Activated CD4-positive, alpha-beta T cell treated with anti-CD3 and anti-CD28 coated beads for 1 hour (primary cell): Measurements from ENCODE around the gene TLCD2.
"Not testable (repeated sequence)": the region's sequence is repeated elsewhere in the genome, so short reads cannot be mapped to it uniquely, and the experiment has no call there.

Experiments used
- DNase-seq: peaks from one replicate; pipeline ENCODE4 v3.0.0-alpha.2; 2020

Gene TLCD2

GRCh38 chr17:1735418-1735817, 25.2 kb upstream of the TLCD2 start:
- DNase-seq = no peak

GRCh38 chr17:1733759-1734158, 23.6 kb upstream of the TLCD2 start:
- DNase-seq = no peak

GRCh38 chr17:1732833-1733321, 22.7 kb upstream of the TLCD2 start:
- DNase-seq = no peak

DNA sequence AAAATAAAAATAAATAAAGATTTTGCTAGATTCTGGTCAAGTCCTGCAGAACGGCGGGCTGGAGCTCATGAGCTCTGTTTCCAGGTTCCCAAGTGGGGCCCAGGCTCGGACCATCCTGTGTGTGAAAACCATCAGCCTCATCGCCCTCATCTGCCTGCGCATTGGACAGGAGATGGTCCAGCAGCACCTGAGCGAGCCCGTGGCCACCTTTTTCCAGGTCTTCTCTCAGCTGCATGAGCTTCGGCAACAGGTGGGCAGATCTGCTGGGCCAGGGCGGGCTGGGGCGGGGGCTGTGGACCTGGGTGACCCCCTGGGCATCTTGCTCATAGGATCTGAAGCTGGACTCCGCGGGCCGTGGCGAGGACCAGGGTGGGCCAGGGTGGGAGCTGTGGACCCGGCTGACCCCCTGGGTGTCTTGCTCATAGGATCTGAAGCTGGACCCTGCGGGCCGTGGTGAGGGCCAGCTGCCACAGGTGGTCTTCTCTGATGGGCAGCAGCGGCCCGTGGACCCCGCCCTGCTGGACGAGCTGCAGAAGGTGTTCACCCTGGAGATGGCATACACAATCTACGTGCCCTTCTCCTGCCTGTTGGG, 22.2 kb upstream of the TLCD2 start:
- no peak for DNase-seq

DNA sequence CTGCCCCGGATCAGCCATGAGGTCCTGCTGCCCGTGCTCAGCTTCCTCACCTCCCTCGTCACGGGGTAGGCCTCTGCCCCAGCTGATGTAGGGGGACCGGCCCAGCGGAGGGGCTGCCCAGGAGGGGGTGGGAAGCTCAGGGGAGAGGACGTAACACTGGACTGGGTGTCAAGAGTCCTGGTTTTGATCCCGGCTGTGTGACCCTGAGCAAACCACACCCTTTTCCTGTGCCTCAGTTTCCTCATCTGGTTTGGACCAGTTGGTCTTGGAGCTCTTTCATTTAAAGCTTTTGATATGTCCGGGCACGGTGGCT, 21.0 kb upstream of the TLCD2 start:
- DNase-seq = no peak

GRCh38 chr17:1730326-1731193, 20.4 kb upstream of the TLCD2 start:
- no peak for DNase-seq

DNA sequence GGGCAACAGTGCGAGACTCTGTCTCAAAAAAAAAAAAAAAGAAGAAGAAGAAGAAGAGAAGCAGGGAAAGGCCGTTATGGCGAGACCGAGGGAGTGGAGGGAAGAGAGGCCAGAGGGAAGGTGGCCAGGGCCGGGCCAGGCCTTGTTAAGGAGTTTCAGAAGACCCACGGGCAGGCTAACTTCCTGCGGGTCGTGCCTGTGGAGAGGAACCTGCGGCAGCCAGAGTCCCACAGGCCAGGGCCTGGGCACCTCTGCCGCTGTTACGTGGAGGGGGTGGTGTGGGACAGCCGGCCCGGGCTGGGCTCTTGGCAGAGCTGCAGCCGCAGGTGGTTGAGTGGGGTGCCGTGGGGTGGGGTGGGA, 19.8 kb upstream of the TLCD2 start:
- no peak for DNase-seq

GRCh38 chr17:1727876-1728630, 17.9 kb upstream of the TLCD2 start:
- DNase-seq = no peak

DNA sequence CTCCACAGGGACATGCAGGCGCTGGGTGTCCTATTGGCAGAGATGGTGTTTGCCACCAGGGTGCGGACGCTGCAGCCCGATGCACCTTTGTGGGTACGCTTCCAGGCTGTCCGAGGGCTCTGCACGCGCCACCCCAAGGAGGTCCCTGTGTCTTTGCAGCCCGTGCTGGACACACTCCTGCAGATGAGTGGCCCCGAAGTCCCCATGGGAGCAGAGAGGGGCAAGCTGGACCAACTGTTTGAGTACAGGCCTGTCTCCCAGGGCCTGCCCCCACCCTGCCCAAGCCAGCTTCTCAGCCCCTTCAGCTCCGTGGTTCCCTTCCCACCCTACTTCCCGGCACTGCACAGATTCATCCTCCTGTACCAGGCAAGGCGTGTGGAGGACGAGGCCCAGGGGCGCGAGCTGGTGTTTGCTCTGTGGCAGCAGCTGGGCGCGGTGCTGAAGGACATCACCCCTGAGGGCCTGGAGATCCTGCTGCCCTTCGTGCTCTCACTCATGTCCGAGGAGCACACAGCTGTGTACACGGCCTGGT, 17.1 kb upstream of the TLCD2 start:
- no peak for DNase-seq

DNA sequence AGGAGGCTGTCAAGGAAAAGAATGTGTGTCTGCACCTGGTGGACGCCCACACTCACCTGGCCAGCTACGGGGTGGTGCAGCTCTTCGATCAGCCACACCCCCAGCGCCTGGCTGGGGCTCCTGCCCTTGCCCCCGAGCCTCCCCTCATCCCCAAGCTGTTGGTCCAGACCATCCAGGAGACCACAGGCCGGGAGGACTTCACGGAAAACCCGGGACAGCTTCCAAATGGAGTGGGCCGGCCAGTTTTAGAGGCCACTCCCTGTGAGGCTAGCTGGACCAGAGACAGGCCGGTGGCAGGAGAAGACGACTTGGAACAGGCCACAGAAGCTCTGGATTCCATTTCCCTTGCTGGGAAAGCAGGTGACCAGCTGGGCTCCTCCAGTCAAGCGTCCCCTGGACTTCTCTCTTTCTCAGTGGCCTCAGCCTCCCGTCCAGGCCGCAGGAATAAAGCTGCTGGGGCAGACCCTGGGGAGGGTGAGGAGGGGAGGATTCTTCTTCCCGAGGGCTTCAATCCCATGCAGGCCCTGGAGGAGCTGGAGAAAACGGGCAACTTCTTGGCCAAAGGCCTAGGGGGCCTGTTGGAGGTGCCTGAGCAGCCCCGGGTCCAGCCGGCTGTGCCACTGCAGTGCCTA, 16.6 kb upstream of the TLCD2 start:
- no peak for DNase-seq

GRCh38 chr17:1725642-1726511, 15.7 kb upstream of the TLCD2 start:
- no peak for DNase-seq

DNA sequence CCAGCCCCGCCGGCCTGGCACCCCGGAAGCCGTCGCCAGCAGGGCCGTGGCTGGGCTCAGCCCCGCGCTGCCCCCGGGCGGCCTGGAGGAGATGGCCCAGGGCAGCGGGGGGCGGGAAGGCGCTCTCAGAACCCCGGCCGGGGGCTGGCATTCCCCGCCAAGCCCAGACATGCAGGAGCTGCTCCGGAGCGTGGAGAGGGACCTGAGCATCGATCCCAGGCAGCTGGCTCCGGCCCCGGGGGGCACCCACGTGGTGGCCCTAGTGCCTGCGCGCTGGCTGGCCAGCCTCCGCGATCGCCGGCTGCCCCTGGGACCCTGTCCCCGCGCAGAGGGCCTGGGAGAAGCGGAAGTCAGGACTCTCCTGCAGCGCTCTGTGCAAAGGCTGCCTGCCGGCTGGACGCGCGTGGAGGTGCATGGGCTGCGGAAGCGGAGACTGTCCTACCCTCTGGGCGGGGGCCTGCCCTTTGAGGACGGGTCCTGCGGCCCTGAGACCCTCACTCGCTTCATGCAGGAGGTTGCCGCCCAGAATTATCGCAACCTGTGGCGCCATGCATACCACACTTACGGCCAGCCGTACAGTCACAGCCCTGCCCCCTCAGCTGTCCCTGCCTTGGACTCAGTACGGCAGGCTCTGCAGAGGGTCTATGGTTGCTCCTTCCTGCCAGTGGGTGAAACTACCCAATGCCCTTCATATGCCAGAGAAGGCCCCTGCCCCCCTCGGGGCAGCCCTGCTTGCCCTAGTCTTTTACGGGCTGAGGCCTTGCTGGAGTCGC, 14.9 kb upstream of the TLCD2 start:
- DNase-seq = no peak

DNA sequence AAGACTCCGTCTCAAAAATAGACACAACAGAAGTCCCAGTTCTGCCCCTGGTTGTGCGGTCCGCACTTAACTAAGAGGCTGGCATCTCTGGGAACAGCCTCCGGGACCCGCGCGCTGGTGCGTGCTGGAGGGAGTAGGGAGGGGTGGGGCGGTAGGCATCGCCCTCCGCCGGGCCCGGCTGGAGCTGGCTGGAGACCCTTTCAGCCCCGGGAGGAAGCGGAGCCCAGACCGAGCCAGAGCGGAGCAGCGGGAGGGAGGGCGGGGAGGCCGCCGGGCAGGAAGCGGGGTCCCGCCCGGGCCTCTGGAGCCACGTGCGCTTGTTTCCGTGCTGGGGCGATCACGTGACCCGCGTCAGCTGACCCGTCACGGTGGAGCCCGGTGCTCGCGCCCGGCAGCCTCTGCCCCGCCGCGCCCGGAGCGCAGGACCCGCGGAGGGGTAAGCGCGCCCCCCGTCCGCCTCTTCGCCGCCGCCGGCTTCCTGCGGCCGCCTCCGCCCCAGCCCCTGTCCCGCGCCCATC, 14.2 kb upstream of the TLCD2 start, which contains the start of gene WDR81:
Gene WDR81 (plus strand): TSS at position 354 of the 518 bp plus-strand sequence. CDS start 256 bp downstream, outside the sequence.
- DNase-seq = peak; percentile 77

DNA sequence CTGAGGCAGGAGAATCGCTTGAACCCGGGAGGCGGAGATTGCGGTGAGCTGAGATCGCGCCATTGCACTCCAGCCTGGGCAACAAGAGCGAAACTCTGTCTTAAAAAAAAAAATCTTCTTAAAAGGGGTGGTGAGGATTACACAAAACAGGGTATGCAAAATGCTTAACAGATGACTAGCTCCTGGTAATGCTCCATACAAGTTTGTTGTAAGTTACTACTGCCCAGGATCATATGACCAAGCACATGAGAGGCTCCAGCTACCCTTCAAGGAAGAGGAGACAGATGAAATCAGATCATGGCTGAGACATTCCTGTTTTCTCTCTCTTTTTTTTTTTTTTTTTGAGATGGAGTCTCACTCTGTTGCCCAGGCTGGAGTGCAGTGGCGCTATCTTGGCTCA, 11.8 kb upstream of the TLCD2 start:
- DNase-seq = not testable (repeated sequence)

GRCh38 chr17:1720856-1721386, 10.7 kb upstream of the TLCD2 start:
- DNase-seq = peak; percentile 54

GRCh38 chr17:1718362-1719165, 8.4 kb upstream of the TLCD2 start:
- DNase-seq = no peak

DNA sequence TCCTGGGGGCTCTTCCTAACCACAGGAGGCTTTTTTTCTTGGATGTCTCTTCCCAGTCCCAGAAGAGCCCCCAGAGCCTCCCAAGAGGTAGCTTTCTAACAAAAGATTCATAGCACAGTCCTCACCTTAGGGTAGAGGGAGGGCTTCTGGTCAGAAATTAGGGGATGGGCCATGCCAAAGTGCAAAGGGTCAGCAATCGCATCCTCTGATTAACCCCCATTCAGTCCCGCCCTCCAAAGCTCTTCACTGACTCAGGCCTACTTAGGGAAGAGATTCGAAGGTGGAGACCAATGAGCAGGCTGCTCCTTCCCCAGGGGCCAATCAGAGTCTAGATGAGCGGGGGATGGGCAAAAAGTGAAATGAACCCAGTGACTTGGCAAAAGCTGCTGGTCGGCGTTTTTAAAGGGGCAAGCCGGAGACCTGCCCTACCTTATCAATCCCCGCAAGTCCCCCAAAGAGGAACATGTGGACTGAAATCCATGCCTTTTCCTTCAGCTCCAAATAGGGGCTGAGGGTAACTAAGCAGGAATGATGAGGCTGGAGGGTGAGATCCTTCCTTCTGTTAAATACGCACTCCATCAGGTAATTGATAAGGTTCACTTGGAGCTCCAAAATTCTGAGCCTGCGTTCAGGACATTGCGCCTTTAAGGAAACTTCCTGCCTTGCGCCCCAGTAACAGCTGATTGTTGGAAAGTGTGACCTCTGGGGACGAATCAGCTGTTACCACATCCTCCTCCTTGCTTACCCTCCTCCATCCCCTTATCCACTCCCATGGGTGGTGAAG, 6.9 kb upstream of the TLCD2 start:
- DNase-seq = peak; percentile 67

DNA sequence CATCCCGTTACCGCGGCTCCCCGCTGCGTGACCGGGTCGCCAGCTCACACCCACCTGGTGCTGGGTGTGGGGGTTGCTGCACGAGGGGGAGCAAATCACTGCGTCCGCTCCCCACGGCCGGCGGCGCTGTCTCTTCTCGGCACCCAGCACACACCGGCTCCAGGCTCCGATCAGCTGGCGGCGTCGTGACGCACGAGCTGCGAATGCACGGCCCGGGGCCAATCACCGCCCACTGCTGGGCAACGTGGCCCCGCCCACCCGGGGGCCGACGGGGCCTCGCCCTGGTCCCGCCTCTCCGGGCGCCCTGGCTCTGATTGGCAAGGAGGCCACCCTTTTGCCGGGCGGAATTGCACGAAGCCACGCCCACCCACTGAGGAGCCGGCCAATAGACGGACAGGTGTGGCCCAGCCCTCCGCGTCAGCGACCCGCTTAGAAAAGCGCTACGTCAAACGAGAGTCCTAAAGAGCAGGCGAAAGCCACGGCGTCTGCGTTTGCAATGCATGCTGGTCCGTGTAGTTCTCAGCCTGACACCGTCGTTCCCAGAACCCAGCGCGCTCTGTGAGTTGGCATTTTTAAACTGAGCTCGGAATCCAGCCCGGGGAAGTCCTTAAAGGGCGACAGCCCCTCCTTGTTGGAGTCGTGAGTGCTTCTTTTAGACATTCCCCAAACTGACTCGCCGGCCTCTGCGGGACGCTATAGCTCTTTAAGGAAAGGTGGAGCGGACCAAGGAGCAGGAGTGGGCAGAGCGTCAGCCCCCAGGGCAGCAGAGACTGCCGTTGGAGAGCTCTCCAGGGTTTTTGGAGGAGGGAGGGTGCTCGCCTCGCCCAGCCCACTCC, 6.1 kb upstream of the TLCD2 start:
- peak; percentile 100 for DNase-seq
